ENCODE measurements around the gene MPV17L.

DNA sequence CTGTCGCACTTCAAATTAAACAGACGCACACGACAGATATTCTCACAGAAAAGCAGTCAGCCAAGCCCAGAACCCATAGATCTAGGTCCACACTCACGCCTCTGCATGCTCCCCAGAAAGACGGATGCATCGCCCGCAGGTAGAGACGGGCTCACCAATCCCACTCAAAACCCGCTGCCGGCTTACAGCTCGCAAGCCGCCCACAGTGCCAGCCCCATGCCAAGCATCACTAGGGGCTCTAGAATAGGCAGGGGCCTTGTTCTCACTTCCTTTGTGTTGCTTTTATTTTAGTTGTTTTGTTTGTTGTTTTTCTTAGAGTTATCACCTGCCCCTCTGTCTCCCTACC lies 38.5 kb downstream of the MPV17L start:
- TF ChIP-seq, protein P1, sequence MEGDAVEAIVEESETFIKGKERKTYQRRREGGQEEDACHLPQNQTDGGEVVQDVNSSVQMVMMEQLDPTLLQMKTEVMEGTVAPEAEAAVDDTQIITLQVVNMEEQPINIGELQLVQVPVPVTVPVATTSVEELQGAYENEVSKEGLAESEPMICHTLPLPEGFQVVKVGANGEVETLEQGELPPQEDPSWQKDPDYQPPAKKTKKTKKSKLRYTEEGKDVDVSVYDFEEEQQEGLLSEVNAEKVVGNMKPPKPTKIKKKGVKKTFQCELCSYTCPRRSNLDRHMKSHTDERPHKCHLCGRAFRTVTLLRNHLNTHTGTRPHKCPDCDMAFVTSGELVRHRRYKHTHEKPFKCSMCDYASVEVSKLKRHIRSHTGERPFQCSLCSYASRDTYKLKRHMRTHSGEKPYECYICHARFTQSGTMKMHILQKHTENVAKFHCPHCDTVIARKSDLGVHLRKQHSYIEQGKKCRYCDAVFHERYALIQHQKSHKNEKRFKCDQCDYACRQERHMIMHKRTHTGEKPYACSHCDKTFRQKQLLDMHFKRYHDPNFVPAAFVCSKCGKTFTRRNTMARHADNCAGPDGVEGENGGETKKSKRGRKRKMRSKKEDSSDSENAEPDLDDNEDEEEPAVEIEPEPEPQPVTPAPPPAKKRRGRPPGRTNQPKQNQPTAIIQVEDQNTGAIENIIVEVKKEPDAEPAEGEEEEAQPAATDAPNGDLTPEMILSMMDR (IDR thresholded peaks at IDR 0.05; ENCODE audit: low read depth, low read length, poor library complexity, severe bottlenecking) = no peak
- TF ChIP-seq EZH2phosphoT487 (IDR thresholded peaks at IDR 0.05; ENCODE audit: borderline replicate concordance, low read length) = no peak
